ENCODE data around the gene CRYBA1.

DNA sequence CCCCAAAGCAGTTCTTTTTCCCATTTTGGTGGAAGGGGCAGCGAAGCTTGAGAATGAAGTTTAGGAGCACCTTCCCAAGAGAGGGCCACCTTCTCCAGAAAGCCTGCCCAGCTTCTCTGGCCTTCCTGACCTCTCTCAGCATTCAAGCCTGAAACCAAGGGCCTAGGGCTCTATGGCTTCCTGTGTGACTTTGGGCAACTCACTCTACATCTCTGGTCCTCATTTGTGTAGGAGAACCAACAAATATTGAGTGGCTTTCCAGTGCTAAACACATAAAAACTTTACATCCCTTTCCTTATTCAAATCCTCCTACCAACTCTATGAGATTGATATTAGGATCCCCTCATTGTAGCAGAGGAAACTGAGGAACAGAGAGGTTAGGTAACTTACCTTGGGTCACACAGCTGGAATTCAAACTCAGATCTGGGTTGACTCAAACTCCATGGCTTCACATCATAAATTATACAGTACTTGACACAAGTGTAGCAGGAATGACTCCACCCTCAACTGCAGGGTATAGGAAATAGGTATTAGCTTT is 34.5 kb upstream of the CRYBA1 start:
- TF ChIP-seq ZFX (IDR thresholded peaks at IDR 0.05) (no peak), POLR2A (IDR thresholded peaks at IDR 0.05; ENCODE audit: borderline replicate concordance, extremely low read depth, insufficient read depth, insufficient read length) (no peak)
